Measurements from ENCODE around the gene CARS2. TPM values are rescaled to one million over a fixed set of nuclear protein-coding genes. Genes with fewer than 3 reads are reported as not detected.

Gene CARS2
- total RNA-seq, 1 experiment from 2014 or later: 41.9 TPM

- no peaks in the 10 kb centered on the region for H3K23me2 ChIP-seq (ENCODE audit: insufficient read length, low read depth, low read length, poor library complexity, severe bottlenecking)
- H2AFZ ChIP-seq (ENCODE audit: low read length): no peak overlapping the region
- H3K9ac ChIP-seq (ENCODE audit: extremely low read depth, insufficient read length, low read length): no peak overlapping the region
- no peak overlapping the region for H3K4ac ChIP-seq (ENCODE audit: low read depth, low read length)
- TF ChIP-seq, protein P1, sequence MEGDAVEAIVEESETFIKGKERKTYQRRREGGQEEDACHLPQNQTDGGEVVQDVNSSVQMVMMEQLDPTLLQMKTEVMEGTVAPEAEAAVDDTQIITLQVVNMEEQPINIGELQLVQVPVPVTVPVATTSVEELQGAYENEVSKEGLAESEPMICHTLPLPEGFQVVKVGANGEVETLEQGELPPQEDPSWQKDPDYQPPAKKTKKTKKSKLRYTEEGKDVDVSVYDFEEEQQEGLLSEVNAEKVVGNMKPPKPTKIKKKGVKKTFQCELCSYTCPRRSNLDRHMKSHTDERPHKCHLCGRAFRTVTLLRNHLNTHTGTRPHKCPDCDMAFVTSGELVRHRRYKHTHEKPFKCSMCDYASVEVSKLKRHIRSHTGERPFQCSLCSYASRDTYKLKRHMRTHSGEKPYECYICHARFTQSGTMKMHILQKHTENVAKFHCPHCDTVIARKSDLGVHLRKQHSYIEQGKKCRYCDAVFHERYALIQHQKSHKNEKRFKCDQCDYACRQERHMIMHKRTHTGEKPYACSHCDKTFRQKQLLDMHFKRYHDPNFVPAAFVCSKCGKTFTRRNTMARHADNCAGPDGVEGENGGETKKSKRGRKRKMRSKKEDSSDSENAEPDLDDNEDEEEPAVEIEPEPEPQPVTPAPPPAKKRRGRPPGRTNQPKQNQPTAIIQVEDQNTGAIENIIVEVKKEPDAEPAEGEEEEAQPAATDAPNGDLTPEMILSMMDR (conservative IDR thresholded peaks at IDR 0.05): no peak
- no peak overlapping the region for H2AK5ac ChIP-seq (ENCODE audit: insufficient read length, low read length)
- no peak overlapping the region for H3K14ac ChIP-seq (ENCODE audit: insufficient read depth, low read length)
- Mint-ChIP-seq H3K4me1 (peaks cover 5 to 7% of the 10 kb centered on the region in 2 experiments), H3K36me3 (ENCODE audit: insufficient read depth in 1 of 3, low read depth in 3 of 3) (peaks cover 7 to 25% (median 23%) of the 10 kb centered on the region in 3 experiments; a peak in 5 of 7 replicates), H3K9me3 (no peaks in the 10 kb centered on the region), H3K27me3 (ENCODE audit: low read depth) (no peaks in the 10 kb centered on the region), H3K27ac (no peak overlapping the region; a peak in 1 of 7 replicates), H3K4me3 (no peak overlapping the region)
- H2BK120ac ChIP-seq (ENCODE audit: low read depth, low read length, poor library complexity, severe bottlenecking): no peak overlapping the region
- no CpG with 5 or more reads among the region's 5 CpGs for WGBS (ENCODE audit: extremely low coverage, insufficient read length, low lambda C conversion rate)
- no peak overlapping the region for H4K91ac ChIP-seq (ENCODE audit: insufficient read length, low read depth, low read length)
- no peak overlapping the region for H4K8ac ChIP-seq (replicated peaks; ENCODE audit: insufficient read length, low read depth, low read length)
- H3K4me2 ChIP-seq (ENCODE audit: insufficient read depth, insufficient read length, low read length): no peak overlapping the region
- H2BK5ac ChIP-seq (ENCODE audit: insufficient read length, low read length): no peak overlapping the region
- no peak overlapping the region for H3K27ac ChIP-seq (ENCODE audit: insufficient read length, low read depth, low read length)
- no peak for DNase-seq
- H2BK15ac ChIP-seq (ENCODE audit: low read depth, low read length): no peak overlapping the region
- no peak overlapping the region for H3K56ac ChIP-seq (ENCODE audit: insufficient read length, low read depth, low read length)
- no peaks in the 10 kb centered on the region for H3K27me3 ChIP-seq (ENCODE audit: insufficient read depth, low read length)
- H3K79me1 ChIP-seq (ENCODE audit: insufficient read depth, low read depth, low read length, poor library complexity, severe bottlenecking): peaks cover 6% of the 10 kb centered on the region
- H4K20me1 ChIP-seq (ENCODE audit: control insufficient read depth, insufficient read depth, insufficient read length): no peaks in the 10 kb centered on the region
- no peak overlapping the region for H2BK20ac ChIP-seq (ENCODE audit: low read depth, low read length, poor library complexity, severe bottlenecking)
- H4K5ac ChIP-seq (ENCODE audit: insufficient read length, low read depth, low read length): no peak overlapping the region
- no peaks in the 10 kb centered on the region for H3K4me1 ChIP-seq (ENCODE audit: insufficient read depth, low read length)
- H2BK12ac ChIP-seq (ENCODE audit: insufficient read length, low read depth, low read length): no peak overlapping the region
- no peak overlapping the region for H3T11ph ChIP-seq (ENCODE audit: low read length)
- no peaks in the 10 kb centered on the region for H3K9me3 ChIP-seq (ENCODE audit: control insufficient read depth, low read depth, low read length)
- H3K23ac ChIP-seq (ENCODE audit: insufficient read length, low read depth, low read length): no peak overlapping the region
- peaks cover 16% of the 10 kb centered on the region; the same call in 1 of the 2 replicates for H3K79me2 ChIP-seq (ENCODE audit: insufficient read depth, low read length)
- H3K18ac ChIP-seq (ENCODE audit: insufficient read length, low read depth, low read length): no peak overlapping the region
Observed at GRCh38 chr13:110722971-110723370, 17.1 kb upstream of the CARS2 start.
